ENCODE measurements around the gene COQ4. TPM values are rescaled to one million over a fixed set of nuclear protein-coding genes. Genes with fewer than 3 reads are reported as not detected.

The COQ4 gene
- total RNA-seq, 1 experiment from 2014 or later: 45.8 TPM

GRCh38 chr9:128280084-128280622 lies 42.5 kb upstream of the COQ4 start:
- no peak for TF ChIP-seq SP1 (IDR thresholded peaks at IDR 0.05; ENCODE audit: low read depth)
- TF ChIP-seq POLR2AphosphoS5 (IDR thresholded peaks at IDR 0.05; ENCODE audit: low read depth, low read length): no peak
- no peak for TF ChIP-seq JUND (IDR thresholded peaks at IDR 0.05)
- TF ChIP-seq, protein P1, sequence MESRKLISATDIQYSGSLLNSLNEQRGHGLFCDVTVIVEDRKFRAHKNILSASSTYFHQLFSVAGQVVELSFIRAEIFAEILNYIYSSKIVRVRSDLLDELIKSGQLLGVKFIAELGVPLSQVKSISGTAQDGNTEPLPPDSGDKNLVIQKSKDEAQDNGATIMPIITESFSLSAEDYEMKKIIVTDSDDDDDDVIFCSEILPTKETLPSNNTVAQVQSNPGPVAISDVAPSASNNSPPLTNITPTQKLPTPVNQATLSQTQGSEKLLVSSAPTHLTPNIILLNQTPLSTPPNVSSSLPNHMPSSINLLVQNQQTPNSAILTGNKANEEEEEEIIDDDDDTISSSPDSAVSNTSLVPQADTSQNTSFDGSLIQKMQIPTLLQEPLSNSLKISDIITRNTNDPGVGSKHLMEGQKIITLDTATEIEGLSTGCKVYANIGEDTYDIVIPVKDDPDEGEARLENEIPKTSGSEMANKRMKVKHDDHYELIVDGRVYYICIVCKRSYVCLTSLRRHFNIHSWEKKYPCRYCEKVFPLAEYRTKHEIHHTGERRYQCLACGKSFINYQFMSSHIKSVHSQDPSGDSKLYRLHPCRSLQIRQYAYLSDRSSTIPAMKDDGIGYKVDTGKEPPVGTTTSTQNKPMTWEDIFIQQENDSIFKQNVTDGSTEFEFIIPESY (IDR thresholded peaks at IDR 0.05; ENCODE audit: extremely low read depth, insufficient replicate concordance, low read length): no peak
- TF ChIP-seq ATF3 (IDR thresholded peaks at IDR 0.05): no peak
- TF ChIP-seq ZFX (IDR thresholded peaks at IDR 0.05): no peak
- no peak for TF ChIP-seq FOSL1 (IDR thresholded peaks at IDR 0.05; ENCODE audit: low read depth)
- TF ChIP-seq, protein P2, sequence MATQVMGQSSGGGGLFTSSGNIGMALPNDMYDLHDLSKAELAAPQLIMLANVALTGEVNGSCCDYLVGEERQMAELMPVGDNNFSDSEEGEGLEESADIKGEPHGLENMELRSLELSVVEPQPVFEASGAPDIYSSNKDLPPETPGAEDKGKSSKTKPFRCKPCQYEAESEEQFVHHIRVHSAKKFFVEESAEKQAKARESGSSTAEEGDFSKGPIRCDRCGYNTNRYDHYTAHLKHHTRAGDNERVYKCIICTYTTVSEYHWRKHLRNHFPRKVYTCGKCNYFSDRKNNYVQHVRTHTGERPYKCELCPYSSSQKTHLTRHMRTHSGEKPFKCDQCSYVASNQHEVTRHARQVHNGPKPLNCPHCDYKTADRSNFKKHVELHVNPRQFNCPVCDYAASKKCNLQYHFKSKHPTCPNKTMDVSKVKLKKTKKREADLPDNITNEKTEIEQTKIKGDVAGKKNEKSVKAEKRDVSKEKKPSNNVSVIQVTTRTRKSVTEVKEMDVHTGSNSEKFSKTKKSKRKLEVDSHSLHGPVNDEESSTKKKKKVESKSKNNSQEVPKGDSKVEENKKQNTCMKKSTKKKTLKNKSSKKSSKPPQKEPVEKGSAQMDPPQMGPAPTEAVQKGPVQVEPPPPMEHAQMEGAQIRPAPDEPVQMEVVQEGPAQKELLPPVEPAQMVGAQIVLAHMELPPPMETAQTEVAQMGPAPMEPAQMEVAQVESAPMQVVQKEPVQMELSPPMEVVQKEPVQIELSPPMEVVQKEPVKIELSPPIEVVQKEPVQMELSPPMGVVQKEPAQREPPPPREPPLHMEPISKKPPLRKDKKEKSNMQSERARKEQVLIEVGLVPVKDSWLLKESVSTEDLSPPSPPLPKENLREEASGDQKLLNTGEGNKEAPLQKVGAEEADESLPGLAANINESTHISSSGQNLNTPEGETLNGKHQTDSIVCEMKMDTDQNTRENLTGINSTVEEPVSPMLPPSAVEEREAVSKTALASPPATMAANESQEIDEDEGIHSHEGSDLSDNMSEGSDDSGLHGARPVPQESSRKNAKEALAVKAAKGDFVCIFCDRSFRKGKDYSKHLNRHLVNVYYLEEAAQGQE (IDR thresholded peaks at IDR 0.05; ENCODE audit: low read depth): no peak
- no peak for TF ChIP-seq ELF1 (IDR thresholded peaks at IDR 0.05; ENCODE audit: borderline replicate concordance, low read depth)
- no peak for TF ChIP-seq POLR2A (IDR thresholded peaks at IDR 0.05; ENCODE audit: borderline replicate concordance, extremely low read depth, insufficient read depth, insufficient read length)
- no peak for TF ChIP-seq TCF7L2 (IDR thresholded peaks at IDR 0.05; ENCODE audit: borderline replicate concordance, extremely low read depth, insufficient read depth, insufficient read length)
- TF ChIP-seq YY1 (IDR thresholded peaks at IDR 0.05; ENCODE audit: extremely low read depth, insufficient replicate concordance, low read depth, low read length): no peak
- TF ChIP-seq EZH2phosphoT487 (IDR thresholded peaks at IDR 0.05; ENCODE audit: borderline replicate concordance): no peak
- no peak for TF ChIP-seq CEBPB (IDR thresholded peaks at IDR 0.05; ENCODE audit: low read depth)
- no peak for TF ChIP-seq CBX3 (IDR thresholded peaks at IDR 0.05; ENCODE audit: low read depth)
- no peak for TF ChIP-seq CTCF (IDR thresholded peaks at IDR 0.05 in 2 of 3, conservative IDR thresholded peaks at IDR 0.05 in 1 of 3; ENCODE audit: borderline replicate concordance in 1 of 3, insufficient read depth in 1 of 3, low read depth in 2 of 3, low read length in 2 of 3)
- no peak for TF ChIP-seq MAX (IDR thresholded peaks at IDR 0.05)
- H3K9me2 ChIP-seq (ENCODE audit: insufficient read depth): no peaks in the 10 kb centered on the region
- DNase-seq (ENCODE audit: low read depth, low spot score) (no peak), ATAC-seq (no peak)
- CTCF ChIA-PET: no interaction called here
- no peak overlapping the region for H2AFZ ChIP-seq (ENCODE audit: low read depth, low read length, poor library complexity, severe bottlenecking)
- peaks cover 9% of the 10 kb centered on the region for H3K79me2 ChIP-seq (ENCODE audit: insufficient read depth, low read length)
- POLR2A ChIA-PET: interaction anchor here (0.7 kb wide), 1 partner anchor 141 kb away, joined by 5 read pairs; the partner anchor contains the start of gene CERCAM
- no peak overlapping the region for H3K4me3 ChIP-seq (replicated peaks in 1 of 2; ENCODE audit: low read depth in 1 of 2, low read length in 2 of 2)
- H3K4me2 ChIP-seq (ENCODE audit: low read length): no peak overlapping the region
- no peaks in the 10 kb centered on the region for H3K27me3 ChIP-seq (ENCODE audit: insufficient read depth, low read length)
- H3K9ac ChIP-seq (ENCODE audit: low read length): no peak overlapping the region
- no peaks in the 10 kb centered on the region for H4K20me1 ChIP-seq (ENCODE audit: insufficient read depth)
- peaks cover 0 to 6% of the 10 kb centered on the region in 2 experiments; a peak in 2 of 4 replicates for H3K4me1 ChIP-seq (ENCODE audit: control insufficient read depth in 1 of 2, insufficient read depth in 2 of 2, low read length in 2 of 2)
- intact Hi-C loops (cut with micrococcal nuclease): no loop called here
- RAD21 ChIA-PET (ENCODE audit: low non-redundant PET in 1 of 2, low total read pairs in 2 of 2, uncharacterized antibody in 2 of 2, unreplicated experiment in 2 of 2): no interaction called here
- no peaks in the 10 kb centered on the region for H3K9me3 ChIP-seq (ENCODE audit: control insufficient read depth in 1 of 2, insufficient read depth in 1 of 2, low read depth in 1 of 2, low read length in 2 of 2)
- no TSS peak for BruUV-seq (replicated peaks)
- no peak overlapping the region for H3K27ac ChIP-seq (ENCODE audit: low read depth, low read length)
- H3K36me3 ChIP-seq (ENCODE audit: control insufficient read depth in 1 of 2, insufficient read depth in 2 of 2, low read length in 2 of 2): no peaks in the 10 kb centered on the region

Data from HCT116 (cell line).